GM19397 (cell line): ENCODE data around the gene TMEM30B.

Source experiments
- ATAC-seq: cut with Tn5 transposase; IDR thresholded peaks from one replicate; pipeline ENCODE4 v1.9.1; 2021; ENCODE audit warnings: mild to moderate bottlenecking, moderate library complexity; ENCODE audit not compliant: unreplicated experiment

The TMEM30B gene

DNA sequence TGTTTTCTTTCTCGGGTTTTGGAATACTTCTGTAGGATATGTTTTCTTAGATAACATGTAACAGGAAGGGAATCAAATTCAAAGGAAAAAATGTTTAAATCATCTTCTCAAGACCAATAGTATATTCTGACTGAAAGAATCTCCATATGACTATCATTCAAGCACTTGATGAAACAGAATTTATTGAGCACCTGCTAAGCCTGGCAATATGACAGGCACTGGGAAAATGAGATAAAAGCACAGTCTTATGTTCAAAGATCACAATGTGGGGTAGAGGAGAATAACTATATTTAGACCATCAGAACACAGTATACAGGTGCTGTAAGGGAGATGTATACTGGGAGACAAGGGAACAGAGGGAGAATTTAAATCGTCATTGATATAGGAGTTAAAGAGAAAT, 19.1 kb upstream of the TMEM30B start:
- ATAC-seq = no peak

DNA sequence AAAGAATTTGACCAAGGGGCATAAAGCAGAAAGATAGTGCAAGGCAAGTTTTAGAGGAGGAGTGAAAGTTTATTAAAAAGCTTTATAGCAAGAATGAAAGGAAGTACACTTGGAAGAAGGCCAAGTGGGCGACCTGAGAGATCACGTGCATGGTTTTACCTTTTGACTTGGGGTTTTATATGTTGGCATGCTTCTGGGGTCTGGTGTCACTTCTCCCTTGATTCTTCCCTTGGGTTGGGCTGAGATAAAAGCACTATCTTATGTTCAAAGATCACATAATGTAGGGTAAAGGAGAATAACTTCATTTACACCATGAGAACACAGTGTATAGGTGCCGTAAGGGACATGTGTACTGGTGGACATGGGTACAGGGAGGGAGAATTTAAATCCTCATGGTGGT, 17.7 kb upstream of the TMEM30B start:
- ATAC-seq = no peak

GRCh38 chr14:61297581-61297980, 16.4 kb upstream of the TMEM30B start:
- no peak for ATAC-seq

- ATAC-seq = no peak
Measured at GRCh38 chr14:61296719-61297502, 15.8 kb upstream of the TMEM30B start.

- ATAC-seq = no peak
Measured at GRCh38 chr14:61296151-61296550, 15.0 kb upstream of the TMEM30B start.

DNA sequence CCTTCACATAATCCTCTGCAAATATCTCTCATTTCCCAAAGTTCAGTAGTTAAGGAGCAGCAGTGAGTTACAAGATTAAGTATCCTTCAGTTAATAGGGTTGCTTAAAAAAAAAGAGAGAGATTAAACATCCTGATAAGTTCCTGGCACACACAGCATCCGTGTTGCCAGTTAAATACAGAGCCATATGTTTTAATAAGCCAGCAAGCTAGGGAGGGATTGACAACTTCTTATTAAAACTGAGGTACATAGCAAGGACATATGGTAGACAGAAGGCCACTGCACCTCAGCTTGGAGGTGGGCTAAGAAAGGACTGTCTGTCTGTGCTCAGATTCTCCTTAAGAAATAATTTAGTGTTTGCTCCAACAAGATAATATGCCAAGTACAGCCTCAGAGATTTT, 9.6 kb upstream of the TMEM30B start:
- ATAC-seq = no peak

DNA sequence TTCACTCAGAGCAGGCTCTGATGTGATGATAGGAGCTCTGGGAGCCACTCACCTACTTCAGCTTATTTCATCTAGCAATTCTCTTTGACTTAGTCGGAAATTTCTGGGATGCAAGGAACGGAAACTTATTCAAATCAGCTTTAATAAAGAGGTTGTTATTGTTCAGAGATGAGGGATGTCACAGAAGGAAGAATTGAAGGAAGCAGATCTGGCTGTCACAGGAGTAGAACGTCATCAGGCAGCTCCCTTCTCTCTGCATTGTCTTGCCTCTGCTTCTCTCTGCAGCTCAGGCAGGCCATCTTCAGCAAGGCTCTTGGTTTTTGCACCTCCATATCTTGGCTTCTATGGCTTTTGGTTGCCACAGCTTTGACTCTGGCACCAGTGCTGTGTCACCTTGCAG, 7.6 kb upstream of the TMEM30B start:
- no peak for ATAC-seq

GRCh38 chr14:61288228-61288627, 7.1 kb upstream of the TMEM30B start:
- ATAC-seq = no peak

DNA sequence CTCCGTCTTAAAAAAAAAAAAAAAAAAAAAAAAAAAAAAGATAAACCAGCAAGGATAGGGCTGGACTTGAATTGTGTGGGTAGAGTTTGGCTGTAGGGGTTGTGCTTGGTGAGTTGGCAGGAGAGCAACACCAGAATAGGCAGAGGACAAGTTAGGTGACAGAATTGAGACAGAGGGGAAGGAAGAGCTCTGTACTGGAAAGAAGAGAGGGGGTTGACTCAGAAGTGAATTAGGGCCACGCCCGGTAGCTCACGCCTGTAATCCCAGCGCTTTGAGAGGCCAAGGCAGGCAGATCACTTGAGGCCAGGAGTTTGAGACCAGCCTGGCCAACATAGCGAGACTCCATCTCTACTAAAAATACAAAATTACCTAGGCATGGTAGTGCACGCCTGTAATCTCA, 6.1 kb upstream of the TMEM30B start:
- ATAC-seq = no peak

- no peak for ATAC-seq
Measured at GRCh38 chr14:61285364-61285763, 4.2 kb upstream of the TMEM30B start.

DNA sequence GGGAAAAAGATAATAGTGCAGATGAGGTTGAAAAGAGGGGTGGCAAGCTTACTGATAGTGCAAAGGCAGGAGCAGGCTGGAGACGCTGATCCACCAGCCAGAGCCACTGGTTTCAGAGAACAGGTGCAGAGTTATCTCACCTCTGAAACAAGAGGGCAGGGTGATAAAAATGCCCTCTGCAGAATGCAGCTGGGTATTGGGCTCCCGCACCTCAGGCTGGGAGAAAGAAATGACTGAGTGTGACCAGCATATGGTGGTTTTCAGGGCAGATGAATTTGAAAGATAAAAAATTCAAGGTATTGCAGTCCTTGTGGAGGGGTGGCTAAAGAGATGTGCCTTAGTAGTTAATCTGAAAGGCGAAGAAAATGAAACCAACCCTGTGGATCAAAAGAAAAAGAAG, 2.9 kb upstream of the TMEM30B start:
- no peak for ATAC-seq

DNA sequence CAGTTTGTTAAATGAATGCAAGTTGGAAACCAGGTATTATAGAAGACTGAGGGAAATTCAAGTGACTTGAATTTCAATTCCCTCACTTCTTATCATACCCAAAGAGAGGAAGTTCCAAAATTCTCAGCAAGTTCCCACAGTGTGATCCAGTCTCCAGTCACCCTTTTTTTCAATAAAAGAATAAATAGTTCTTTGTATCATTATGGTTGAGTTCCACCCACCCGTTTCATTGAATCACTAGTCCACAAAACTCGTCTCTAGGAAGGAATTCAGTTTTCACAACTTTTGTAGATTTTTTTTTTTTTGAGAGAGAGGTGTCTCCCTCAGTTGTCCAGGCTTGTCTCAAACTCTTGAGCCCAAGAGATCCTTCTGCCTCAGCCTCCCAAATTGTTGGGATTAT, 1.6 kb upstream of the TMEM30B start:
- no peak for ATAC-seq

DNA sequence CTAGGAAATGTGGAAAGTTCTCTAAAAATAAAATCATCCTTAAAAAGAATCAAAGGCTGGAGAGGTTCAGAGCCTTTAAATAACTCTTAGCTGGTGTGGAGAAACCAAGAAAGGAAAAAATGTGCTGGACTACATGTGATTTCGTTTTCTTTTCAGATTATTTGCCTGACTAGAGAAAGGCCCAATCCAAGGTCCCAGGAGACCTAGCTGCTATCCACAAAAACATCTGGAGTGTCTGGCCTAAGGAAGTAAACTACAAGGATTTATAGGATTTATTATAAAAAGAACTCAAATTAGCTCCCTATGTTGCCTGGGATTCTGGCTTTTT, 774 bp upstream of the TMEM30B start:
- ATAC-seq = no peak

- ATAC-seq = no peak
Measured at GRCh38 chr14:61280526-61281185, 482 bp downstream of the TMEM30B start.

GRCh38 chr14:61280092-61280525, 1.0 kb downstream of the TMEM30B start:
- ATAC-seq = no peak

DNA sequence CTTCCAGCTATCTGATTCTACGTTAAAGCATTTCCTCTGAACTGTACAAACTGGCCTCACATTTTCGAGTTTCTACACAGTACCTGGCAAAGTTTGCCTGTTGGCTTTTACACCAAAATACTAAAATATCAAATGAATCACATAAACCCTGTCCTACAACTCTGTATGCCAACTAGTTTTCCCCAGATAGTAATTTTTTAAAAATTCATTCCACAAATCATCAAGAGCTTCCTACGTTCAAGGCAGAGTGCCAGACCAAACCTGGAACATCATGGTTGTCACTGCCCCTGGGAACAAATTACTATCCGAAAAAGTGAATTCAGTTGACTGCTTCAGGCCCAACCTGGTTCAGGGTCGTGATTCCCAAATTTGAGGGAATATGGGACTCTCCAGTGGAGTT, 2.1 kb downstream of the TMEM30B start:
- no peak for ATAC-seq

DNA sequence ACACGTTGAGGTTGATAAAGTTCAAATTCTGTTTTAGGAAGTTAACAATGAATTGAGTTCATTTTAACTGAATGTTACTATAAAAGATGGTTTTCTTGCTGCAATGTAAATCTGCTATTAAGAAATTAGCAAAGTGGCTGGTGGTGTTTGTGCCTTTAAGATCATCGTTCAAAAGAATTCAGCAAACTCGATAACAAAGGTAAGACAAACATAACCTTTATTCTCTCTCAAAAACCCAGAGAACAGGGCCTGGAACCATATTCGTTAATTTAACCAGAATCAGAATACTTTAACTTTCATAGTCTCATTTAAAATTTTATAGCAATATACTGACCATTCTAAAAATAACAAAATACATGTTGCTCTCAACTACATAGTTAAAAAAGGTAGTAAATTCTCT, 3.4 kb downstream of the TMEM30B start:
- no peak for ATAC-seq

- ATAC-seq = no peak
Measured at GRCh38 chr14:61277232-61277631, 3.9 kb downstream of the TMEM30B start.

GRCh38 chr14:61271552-61271951, 9.6 kb downstream of the TMEM30B start:
- ATAC-seq = no peak

DNA sequence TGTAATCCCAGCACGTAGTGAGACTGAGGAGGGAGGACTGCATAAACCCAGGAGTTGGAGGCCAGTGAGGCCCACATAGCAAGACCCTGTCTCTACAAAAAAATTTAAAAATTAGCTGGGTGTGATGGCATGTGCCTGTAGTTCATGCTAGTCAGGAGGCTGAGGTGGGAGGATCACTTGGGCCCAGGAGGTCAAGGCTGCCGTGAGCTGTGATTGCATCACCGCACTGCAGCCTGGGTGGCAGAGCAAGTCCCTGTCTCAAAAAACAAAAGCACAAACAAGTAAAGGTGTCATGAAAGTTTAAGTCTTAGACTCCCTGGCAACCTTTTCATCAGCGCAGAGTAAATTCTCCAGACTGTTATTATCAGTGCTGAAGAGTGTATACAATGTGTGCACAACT, 10.4 kb downstream of the TMEM30B start:
- no peak for ATAC-seq

GRCh38 chr14:61269321-61270083, 11.6 kb downstream of the TMEM30B start:
- ATAC-seq = peak; percentile 76

- no peak for ATAC-seq
Measured at GRCh38 chr14:61268812-61269211, 12.3 kb downstream of the TMEM30B start.
